ENCODE measurements around the gene TMPRSS9. TPM values are rescaled to one million over a fixed set of nuclear protein-coding genes. Genes with fewer than 3 reads are reported as not detected.
"Not testable (repeated sequence)": the region's sequence is repeated elsewhere in the genome, so short reads cannot be mapped to it uniquely, and the experiment has no call there.

TMPRSS9 gene
- total RNA-seq, 4 donors from 2014 or later = not detected

- Histone ChIP-seq H3K4me3 (no peak overlapping the region), H3K36me3 (no peaks in the 10 kb centered on the region), H3K4me1 (no peaks in the 10 kb centered on the region), H3K9me3 (no peaks in the 10 kb centered on the region), H3K27ac (no peak overlapping the region), H3K27me3 (peaks cover 0 to 19% of the 10 kb centered on the region in 2 donors)
- DNase-seq (ENCODE audit: low spot score in 2 of 2) = no peak
- TF ChIP-seq POLR2A (IDR thresholded peaks at IDR 0.05) (no peak), EP300 (IDR thresholded peaks at IDR 0.05) (no peak)
- TF ChIP-seq, protein P1, sequence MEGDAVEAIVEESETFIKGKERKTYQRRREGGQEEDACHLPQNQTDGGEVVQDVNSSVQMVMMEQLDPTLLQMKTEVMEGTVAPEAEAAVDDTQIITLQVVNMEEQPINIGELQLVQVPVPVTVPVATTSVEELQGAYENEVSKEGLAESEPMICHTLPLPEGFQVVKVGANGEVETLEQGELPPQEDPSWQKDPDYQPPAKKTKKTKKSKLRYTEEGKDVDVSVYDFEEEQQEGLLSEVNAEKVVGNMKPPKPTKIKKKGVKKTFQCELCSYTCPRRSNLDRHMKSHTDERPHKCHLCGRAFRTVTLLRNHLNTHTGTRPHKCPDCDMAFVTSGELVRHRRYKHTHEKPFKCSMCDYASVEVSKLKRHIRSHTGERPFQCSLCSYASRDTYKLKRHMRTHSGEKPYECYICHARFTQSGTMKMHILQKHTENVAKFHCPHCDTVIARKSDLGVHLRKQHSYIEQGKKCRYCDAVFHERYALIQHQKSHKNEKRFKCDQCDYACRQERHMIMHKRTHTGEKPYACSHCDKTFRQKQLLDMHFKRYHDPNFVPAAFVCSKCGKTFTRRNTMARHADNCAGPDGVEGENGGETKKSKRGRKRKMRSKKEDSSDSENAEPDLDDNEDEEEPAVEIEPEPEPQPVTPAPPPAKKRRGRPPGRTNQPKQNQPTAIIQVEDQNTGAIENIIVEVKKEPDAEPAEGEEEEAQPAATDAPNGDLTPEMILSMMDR (IDR thresholded peaks at IDR 0.05) = no peak
- 60 to 67% methylated on average over 8 of the region's 8 CpGs for WGBS, 2 donors
Observed at GRCh38 chr19:2394054-2394441, 34.0 kb downstream of the TMPRSS9 start.

- H3K4me3 ChIP-seq = peak overlapping the region in 1 of 4 donors; percentile 8
Observed at GRCh38 chr19:2394442-2395292, 34.6 kb downstream of the TMPRSS9 start.

DNA sequence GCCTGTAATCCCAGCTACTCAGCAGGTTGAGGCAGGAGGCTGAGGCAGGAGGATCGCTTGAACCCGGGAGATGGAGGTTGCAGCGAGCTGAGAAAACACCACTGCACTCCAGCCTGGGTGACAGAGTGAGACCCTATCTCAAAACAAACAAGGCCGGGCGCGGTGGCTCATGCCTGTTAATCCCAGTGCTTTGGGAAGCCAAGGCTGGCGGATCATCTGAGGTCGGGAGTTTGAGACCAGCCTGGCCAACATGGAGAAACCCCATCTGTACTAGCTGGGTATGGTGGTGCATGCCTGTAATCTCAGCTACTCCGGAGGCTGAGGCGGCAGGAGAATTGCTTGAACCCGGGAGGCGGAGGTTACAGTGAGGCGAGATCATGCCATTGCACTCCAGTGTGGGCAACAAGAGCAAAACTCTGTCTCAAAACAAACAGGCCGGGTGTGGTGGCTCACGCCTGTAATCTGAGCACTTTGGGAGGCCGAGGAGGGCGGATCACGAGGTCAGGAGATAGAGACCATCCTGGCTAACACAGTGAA lies 35.3 kb downstream of the TMPRSS9 start:
- not testable (repeated sequence) for H3K4me3 ChIP-seq; H3K36me3 ChIP-seq; DNase-seq (ENCODE audit: low spot score in 2 of 2); H3K4me1 ChIP-seq; H3K9me3 ChIP-seq
- peaks cover 0 to 19% of the 10 kb centered on the region in 2 donors for H3K27me3 ChIP-seq
- WGBS, 2 donors = 89 to 96% methylated on average over 18 of the region's 18 CpGs
- H3K27ac ChIP-seq = peak overlapping the region in 1 of 4 donors; percentile 4

More at GRCh38 chr19:2394442-2395292, 34.6 kb downstream of the TMPRSS9 start:
- no peaks in the 10 kb centered on the region for H3K36me3 ChIP-seq
- DNase-seq (ENCODE audit: low spot score in 2 of 2) = peak in 1 of 2 donors; percentile 10
- H3K4me1 ChIP-seq = no peaks in the 10 kb centered on the region
- peaks cover 0 to 19% of the 10 kb centered on the region in 2 donors for H3K27me3 ChIP-seq
- H3K27ac ChIP-seq = peak overlapping the region in 2 of 4 donors; percentile 4 to 36
- H3K9me3 ChIP-seq = no peaks in the 10 kb centered on the region
- TF ChIP-seq EP300 (IDR thresholded peaks at IDR 0.05) = peak in 1 of 2 donors; percentile 22
- TF ChIP-seq POLR2A (IDR thresholded peaks at IDR 0.05) = no peak
- TF ChIP-seq, protein P1 (IDR thresholded peaks at IDR 0.05) = no peak
- 63 to 69% methylated on average over 27 of the region's 27 CpGs for WGBS, 2 donors

DNA sequence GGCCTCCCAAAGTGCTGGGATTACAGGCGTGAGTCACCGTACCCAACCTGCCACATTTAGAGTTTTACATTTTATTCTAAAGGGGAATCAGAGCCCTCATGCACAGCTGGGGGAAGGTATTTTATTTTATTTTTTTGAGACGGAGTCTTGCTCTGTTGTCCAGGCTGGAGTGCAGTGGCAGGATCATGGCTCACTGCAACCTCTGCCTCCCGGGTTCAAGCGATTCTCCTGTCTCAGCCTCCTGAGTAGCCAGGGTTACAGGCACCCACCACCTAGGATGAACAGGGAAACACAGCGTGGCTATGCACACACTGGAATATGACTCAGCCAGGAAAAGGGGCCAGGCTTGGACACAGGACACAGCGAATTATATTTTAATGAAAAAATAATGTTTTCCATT lies 37.1 kb downstream of the TMPRSS9 start:
- not testable (repeated sequence) for H3K9me3 ChIP-seq; H3K36me3 ChIP-seq; H3K27ac ChIP-seq; H3K4me3 ChIP-seq; H3K4me1 ChIP-seq; DNase-seq (ENCODE audit: low spot score in 2 of 2)
- WGBS, 2 donors = 88 to 96% methylated on average over 7 of the region's 7 CpGs
- peaks cover 0 to 19% of the 10 kb centered on the region in 2 donors for H3K27me3 ChIP-seq

DNA sequence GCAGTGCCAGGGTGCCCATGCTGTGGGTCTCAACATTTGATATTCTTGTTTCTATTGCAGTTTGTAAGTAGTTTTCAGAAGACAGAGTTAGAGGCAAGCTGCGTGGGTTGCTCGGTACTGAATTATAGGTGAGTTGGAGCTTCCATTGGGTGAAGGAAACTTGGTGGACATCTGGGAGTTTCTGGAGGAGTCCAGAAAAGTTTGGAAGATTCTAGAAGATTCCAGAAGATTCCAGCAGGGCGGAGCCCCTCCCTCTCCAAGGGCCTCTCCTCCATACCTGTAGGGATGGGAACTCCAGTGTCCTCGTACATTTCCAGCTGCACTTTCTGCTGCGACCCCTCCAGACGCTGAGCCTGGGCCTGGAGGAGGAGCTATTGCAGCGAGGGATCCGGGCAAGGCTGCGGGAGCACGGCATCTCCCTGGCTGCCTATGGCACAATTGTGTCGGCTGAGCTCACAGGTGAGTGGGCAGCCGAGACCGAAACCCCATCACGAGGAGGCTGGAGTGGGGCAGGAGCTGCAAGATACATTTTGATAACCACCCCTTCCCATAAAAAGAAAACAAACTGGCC lies 38.8 kb downstream of the TMPRSS9 start:
- DNase-seq (ENCODE audit: low spot score in 2 of 2) = no peak
- no peaks in the 10 kb centered on the region for H3K4me1 ChIP-seq
- TF ChIP-seq POLR2A (IDR thresholded peaks at IDR 0.05) (no peak), EP300 (IDR thresholded peaks at IDR 0.05) (no peak)
- TF ChIP-seq, protein P1 (IDR thresholded peaks at IDR 0.05) = no peak
- H3K36me3 ChIP-seq = no peaks in the 10 kb centered on the region
- no peak overlapping the region for H3K27ac ChIP-seq
- 75 to 79% methylated on average over 14 of the region's 14 CpGs for WGBS, 2 donors
- peaks cover 0 to under 1% (median 0%) of the 10 kb centered on the region in 4 donors for H3K9me3 ChIP-seq
- H3K27me3 ChIP-seq = peaks cover 0 to 19% of the 10 kb centered on the region in 2 donors
- H3K4me3 ChIP-seq = no peak overlapping the region

- Histone ChIP-seq H3K36me3 (no peaks in the 10 kb centered on the region), H3K27me3 (peaks cover 0 to 19% of the 10 kb centered on the region in 2 donors), H3K9me3 (peaks cover 0 to 8% (median 0%) of the 10 kb centered on the region in 4 donors), H3K27ac (no peak overlapping the region), H3K4me1 (no peaks in the 10 kb centered on the region), H3K4me3 (no peak overlapping the region)
- 96 to 98% methylated on average over 4 of the region's 4 CpGs for WGBS, 2 donors
- TF ChIP-seq, protein P1 (IDR thresholded peaks at IDR 0.05) = no peak
- no peak for TF ChIP-seq EP300 (IDR thresholded peaks at IDR 0.05)
- no peak for DNase-seq (ENCODE audit: low spot score in 2 of 2)
Observed at GRCh38 chr19:2399582-2399981, 39.5 kb downstream of the TMPRSS9 start.
